AG04449 (cell line): ENCODE data around the gene RPS28.
"Not testable (repeated sequence)": the region's sequence is repeated elsewhere in the genome, so short reads cannot be mapped to it uniquely, and the experiment has no call there.

ENCODE experiments used
- CTCF ChIA-PET: fragments of 350-600 bp; formaldehyde crosslinking; extraction: SDS; loops from one replicate; lab custom pipeline; 2021; ENCODE audit warnings: antibody characterized with exemption; lab: Yijun Ruan, JAX
- POLR2A ChIA-PET: fragments of 400-600, 350-600 bp; formaldehyde crosslinking; extraction: SDS; loops from one replicate; lab custom pipeline; 2020; ENCODE audit warnings: antibody characterized with exemption, inconsistent platforms; lab: Yijun Ruan, JAX
- DNase-seq: peaks from one replicate; pipeline ENCODE4 v3.0.0-alpha.2; 2010; ENCODE audit warnings: low read depth, low spot score
- H3K4me3 ChIP-seq: 2 replicates; pipeline ENCODE4 v1.5.1; 2011; ENCODE audit warnings: low read depth, mild to moderate bottlenecking, control low read depth, low read length
- TF ChIP-seq, protein P1 (sequence below): IDR thresholded peaks from one replicate; pipeline ENCODE4 v1.5.1; 2011; ENCODE audit warnings: mild to moderate bottlenecking, moderate library complexity, low read length, control low read depth, inconsistent platforms; ENCODE audit not compliant: insufficient read depth; ENCODE audit errors: missing control alignments

The RPS28 gene

GRCh38 chr19:8338835-8339234 is 17.5 kb downstream of the RPS28 start:
- CTCF ChIA-PET: interaction anchor here (2.4 kb wide), 1 partner anchor 15 kb away, joined by 13 read pairs; no protein-coding TSS in a partner anchor
- no peak overlapping the region for H3K4me3 ChIP-seq
- TF ChIP-seq, protein P1, sequence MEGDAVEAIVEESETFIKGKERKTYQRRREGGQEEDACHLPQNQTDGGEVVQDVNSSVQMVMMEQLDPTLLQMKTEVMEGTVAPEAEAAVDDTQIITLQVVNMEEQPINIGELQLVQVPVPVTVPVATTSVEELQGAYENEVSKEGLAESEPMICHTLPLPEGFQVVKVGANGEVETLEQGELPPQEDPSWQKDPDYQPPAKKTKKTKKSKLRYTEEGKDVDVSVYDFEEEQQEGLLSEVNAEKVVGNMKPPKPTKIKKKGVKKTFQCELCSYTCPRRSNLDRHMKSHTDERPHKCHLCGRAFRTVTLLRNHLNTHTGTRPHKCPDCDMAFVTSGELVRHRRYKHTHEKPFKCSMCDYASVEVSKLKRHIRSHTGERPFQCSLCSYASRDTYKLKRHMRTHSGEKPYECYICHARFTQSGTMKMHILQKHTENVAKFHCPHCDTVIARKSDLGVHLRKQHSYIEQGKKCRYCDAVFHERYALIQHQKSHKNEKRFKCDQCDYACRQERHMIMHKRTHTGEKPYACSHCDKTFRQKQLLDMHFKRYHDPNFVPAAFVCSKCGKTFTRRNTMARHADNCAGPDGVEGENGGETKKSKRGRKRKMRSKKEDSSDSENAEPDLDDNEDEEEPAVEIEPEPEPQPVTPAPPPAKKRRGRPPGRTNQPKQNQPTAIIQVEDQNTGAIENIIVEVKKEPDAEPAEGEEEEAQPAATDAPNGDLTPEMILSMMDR: no peak
- POLR2A ChIA-PET: no interaction called here
- no peak for DNase-seq

GRCh38 chr19:8340341-8341096 is 19.2 kb downstream of the RPS28 start:
- no peak overlapping the region for H3K4me3 ChIP-seq
- TF ChIP-seq, protein P1: no peak
- ChIA-PET CTCF (interaction anchor here (1.0 to 6.4 kb wide), 5 partner anchors 8 to 240 kb away, joined by 3 to 65 read pairs (median 5); partner anchors contain the start of gene MARCHF2), POLR2A (interaction anchor here (0.7 kb wide), 1 partner anchor 168 kb away, joined by 3 read pairs; no protein-coding TSS in a partner anchor)
- DNase-seq: no peak

DNA sequence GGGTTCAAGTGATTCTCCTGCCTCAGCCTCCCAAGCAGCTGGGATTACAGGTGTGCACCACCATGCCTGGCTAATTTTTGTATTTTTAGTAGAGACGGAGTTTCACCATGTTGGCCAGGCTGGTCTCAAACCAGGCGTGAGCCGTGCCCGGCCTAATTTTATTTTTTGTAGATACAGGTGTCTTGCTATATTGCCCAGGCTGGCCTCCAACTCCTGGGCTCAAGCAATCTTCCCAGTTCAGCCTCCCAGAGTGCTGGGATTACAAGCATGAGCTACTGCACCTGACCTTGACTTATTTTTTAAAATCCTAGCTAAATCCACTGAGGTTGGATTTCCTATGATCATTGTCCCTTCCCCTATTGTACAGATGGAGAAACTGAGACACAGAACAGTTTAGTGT is 20.2 kb downstream of the RPS28 start:
- not testable (repeated sequence) for H3K4me3 ChIP-seq, DNase-seq
- POLR2A ChIA-PET: interaction anchor here (0.7 kb wide), 1 partner anchor 167 kb away, joined by 3 read pairs; no protein-coding TSS in a partner anchor
- CTCF ChIA-PET: interaction anchor here (0.7 to 6.4 kb wide), 7 partner anchors 13 to 397 kb away, joined by 3 to 65 read pairs (median 5); partner anchors contain the start of gene MARCHF2

- ChIA-PET CTCF (interaction anchor here (1.0 to 6.4 kb wide), 8 partner anchors 12 to 245 kb away, joined by 3 to 65 read pairs (median 5); partner anchors contain the start of gene MARCHF2), POLR2A (no interaction called here)
- TF ChIP-seq, protein P1: no peak
- no peak for DNase-seq
- H3K4me3 ChIP-seq: no peak overlapping the region
Measured at GRCh38 chr19:8342316-8342683, 21.0 kb downstream of the RPS28 start.

DNA sequence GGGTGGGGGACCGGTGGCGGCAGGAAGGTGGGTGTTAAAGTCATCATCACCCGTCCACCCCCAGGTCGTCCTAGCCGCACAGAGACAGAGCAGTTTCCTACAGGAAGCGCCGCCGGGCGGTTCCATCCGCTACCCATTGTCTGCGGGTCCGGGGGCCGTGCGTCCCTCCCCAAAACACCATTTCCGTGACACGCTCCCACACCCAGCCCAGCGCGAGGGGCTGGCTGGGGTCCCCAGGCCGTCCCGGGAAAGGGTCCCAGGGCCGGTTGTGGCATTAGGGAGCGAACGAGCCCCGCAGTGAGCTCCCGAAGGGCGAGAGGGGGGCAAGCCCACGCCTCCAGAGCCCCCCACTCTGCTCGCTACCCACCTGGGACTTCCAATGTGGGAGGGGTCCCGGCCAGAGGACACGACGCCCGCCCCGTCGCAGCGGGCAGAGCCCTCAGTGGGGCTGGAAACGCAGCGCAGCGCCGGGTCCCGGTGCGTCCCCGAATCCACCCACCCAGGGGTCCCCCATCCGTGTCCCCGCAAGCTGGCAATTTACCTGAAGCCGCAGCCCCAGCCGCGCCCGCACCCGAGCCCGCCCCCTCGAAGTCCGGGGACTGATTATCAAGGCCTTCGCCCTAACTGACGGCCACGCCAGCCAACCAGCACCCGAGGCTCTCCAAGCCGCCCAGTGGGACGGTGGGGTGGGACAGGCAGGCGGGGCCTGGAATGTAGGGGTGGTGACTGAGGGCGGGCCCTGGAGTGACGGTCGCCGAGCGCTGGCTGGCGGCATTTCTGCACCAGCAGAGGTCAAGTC is 21.6 kb downstream of the RPS28 start, which contains the start of gene KANK3:
Gene KANK3 (minus strand): TSS at position 579 of the 799 bp plus-strand sequence. CDS start 5,434 bp downstream, outside the sequence.
- DNase-seq: peak; percentile 45

DNA sequence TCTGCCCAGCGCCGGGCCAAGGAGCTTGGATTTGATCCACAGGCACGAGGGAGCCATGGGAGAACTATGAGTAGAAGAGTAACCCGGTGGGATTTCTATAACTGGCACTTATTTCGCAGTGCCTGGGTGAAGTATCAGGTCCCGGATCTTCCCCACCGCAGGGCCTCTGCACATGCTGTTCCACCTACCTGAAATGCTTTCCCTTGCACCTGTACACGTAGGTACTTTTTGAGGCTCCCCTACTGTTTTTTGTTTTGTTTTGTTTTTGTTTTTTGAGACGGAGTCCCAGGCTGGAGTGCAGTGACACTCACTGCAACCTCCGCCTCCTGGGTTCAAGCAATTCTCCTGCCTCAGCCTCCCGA is 22.2 kb downstream of the RPS28 start:
- H3K4me3 ChIP-seq: no peak overlapping the region; the same call in 1 of the 2 replicates
- TF ChIP-seq, protein P1: no peak
- CTCF ChIA-PET: interaction anchor here (1.0 to 6.4 kb wide), 5 partner anchors 9 to 74 kb away, joined by 3 to 65 read pairs (median 6); no protein-coding TSS in a partner anchor
- POLR2A ChIA-PET: no interaction called here
- DNase-seq: no peak

More for the DNA sequence above, 21.6 kb downstream of the RPS28 start, which contains the start of gene KANK3:
- POLR2A ChIA-PET: no interaction called here
- CTCF ChIA-PET: interaction anchor here (1.0 to 6.4 kb wide), 9 partner anchors 9 to 238 kb away, joined by 3 to 65 read pairs (median 5); partner anchors contain the start of gene MARCHF2
- peak within 1 kb of the TSS; percentile 43 for H3K4me3 ChIP-seq
- TF ChIP-seq, protein P1: no peak

GRCh38 chr19:8349629-8350372 is 28.5 kb downstream of the RPS28 start:
- H3K4me3 ChIP-seq, DNase-seq, POLR2A ChIA-PET: not testable (repeated sequence)
- CTCF ChIA-PET: interaction anchor here (1.0 to 5.8 kb wide), 2 partner anchors 159 to 229 kb away, joined by 3 to 85 read pairs; partner anchors contain the start of gene MYO1F
